Fibroblast of skin of left biceps (primary cell): ENCODE measurements around the gene ANKRD39.

Experiments
- DNase-seq, 2 experiments: peaks; one replicate each; pipeline ENCODE4 v3.0.0-alpha.2; 2013; ENCODE audit warnings: low read depth in 2 of 2

ANKRD39 gene

GRCh38 chr2:96887493-96888012 is 29.7 kb upstream of the ANKRD39 start:
- no peak for DNase-seq

DNA sequence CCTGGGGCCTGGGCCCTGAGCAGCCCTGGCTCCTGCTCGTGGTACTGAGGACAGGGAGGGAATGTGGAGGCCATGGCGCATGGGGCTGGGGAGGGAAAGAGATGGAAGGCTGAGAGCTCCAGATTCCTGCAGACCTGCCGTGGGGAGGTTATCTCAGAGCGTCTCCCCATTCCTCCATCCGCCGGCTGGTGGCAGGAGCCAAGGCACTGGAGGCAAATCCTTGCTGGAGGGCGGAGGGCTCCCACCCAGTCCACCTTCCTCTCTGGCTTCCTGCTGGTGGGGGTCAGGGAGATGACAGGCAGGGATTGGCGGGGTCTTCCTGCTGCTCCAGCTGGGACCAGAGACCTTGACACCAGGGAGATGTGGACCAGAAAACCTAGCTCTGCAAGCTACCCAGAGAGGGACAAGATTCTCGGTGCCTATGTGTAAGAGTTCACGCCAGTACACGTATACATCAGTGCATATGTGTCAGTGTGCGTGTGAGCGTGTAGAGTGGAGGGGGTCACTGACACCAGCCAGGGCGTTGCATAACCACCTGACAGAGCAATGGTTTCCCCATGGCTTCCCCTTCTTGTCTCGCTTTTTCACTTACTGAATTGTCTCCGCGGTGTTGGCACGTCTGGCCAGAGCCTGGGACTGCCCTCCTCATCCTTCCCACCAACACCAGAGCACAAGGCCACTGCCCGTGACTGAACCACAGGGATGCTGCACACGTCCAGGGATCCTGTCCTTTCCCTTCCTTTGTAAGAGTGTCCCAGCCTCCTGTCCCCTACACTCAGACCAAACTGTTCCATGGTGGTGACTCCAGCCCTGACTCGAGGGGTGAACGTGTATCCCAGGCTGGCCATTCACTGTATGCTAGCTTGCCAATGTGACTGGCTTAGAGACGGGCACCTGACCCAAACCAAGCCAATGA is 27.9 kb upstream of the ANKRD39 start:
- no peak for DNase-seq

DNA sequence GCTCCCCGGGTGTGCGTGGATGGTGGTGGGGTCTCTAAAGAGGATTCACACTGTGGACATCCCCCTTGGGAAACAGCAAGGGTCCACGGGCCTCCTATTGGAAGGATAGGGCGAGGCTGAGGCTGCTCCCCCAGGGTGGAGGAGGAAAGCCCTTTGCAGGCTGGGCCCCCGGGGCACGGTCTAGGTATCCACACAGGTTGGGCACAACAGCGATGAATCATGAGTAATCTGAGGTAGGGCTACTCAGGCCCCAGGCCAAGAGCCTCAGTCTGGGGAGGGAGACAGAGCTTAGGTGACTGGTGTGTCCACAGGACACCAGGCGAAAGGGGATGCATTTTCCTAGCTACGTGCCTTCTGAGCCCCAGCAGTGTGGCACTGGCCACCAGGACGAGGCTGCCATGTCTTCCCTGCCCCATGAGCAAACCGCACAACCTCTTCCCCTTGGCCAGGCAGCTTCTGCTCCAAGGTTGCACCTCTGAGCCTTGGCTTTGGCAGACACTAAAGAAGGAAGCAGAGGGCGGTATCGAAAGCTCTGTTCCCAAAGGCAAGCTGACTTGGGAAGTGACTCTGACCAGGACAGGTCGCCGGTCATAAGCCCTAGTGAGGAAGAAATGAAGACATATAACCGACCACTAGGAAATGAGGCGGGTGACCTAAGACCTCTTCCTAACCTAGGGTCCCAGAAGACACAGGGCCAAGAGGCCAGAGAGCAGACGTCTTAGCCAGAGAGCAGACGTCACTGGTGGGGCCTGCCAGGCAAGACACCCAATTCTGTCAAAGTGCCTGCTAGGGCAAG is 26.7 kb upstream of the ANKRD39 start:
- DNase-seq, result no peak

GRCh38 chr2:96883306-96883705 is 25.5 kb upstream of the ANKRD39 start:
- DNase-seq, result no peak

GRCh38 chr2:96882906-96883305 is 25.1 kb upstream of the ANKRD39 start:
- DNase-seq, result no peak

DNA sequence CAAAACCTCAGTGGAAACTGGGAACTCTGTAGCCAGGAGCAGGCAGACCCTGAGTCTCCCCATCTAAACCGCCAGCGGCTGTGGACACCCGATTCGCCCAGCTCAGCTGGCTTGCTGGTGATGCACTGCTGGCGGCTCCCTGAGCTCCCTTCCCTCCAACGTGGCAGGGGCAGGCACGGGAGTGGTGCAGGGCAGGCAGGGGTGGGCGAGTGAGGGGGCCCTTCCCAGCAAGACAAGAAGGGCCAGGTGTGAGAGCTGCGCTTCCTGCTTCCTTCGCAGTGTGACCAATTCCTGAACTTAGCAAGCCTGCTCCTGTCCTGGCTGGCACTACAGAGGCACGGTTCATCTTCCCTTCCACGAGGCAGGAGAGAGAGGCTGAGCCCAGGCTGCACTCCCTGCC is 24.4 kb upstream of the ANKRD39 start:
- no peak for DNase-seq

DNA sequence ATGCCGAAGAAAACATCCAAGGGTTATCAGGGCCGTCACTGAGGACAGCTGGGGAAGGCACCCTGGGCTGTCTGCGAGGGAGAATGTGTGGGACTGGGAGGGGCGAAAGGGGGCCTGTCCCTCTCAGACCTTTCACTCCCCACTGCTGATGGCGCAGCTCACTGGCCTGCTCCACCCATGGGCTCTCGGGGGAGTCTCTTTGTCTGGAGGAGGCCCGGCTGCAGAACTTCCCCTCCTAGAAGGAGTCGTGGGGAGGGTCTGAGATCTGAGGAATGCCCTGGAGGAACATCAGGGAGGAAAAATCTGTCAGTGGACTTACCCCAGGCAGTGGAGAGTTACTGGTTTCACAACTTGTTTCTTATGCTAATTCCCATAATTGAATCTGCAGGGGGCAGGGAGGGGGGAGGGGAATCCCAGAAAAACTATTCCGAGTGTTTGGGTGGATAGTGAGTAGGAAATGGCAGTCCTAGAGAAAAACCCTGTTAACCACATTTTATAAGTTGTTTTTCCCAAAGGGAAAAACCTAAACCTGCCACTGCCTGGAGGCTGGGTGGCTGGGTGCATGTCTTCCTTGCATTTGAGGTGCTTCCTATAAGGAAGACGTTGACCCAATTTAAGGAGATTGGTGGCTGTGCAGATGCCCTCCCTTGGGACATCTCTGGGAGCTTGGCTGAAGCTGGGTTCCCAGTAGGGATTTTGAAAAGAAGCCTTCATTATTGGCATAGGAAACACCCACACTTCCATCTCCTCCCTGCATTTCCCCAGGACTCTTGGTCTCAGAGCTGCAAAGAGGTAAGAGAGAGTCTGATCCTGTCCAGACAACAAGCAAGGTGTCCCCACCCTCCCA is 23.8 kb upstream of the ANKRD39 start:
- no peak for DNase-seq

DNA sequence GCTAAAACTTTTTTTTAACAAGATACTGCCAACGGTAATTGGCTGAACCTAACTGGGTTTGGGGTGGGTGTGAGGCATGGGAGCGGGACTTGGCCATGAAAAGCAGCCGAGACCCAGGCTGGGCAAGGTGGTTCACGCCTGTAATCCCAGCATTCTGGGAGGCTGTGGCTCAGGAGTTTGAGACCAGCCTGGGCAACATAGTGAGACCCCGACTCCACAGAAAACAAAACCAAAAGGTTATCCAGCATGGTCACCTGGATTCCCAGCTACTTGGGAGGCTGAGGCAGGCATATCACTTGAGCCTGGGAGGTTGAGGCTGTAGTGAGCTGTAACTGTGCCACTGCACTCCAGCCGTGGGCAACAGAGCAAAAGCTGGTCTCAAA is 23.1 kb upstream of the ANKRD39 start:
- no peak for DNase-seq

GRCh38 chr2:96879545-96880040 is 21.8 kb upstream of the ANKRD39 start:
- no peak for DNase-seq

DNA sequence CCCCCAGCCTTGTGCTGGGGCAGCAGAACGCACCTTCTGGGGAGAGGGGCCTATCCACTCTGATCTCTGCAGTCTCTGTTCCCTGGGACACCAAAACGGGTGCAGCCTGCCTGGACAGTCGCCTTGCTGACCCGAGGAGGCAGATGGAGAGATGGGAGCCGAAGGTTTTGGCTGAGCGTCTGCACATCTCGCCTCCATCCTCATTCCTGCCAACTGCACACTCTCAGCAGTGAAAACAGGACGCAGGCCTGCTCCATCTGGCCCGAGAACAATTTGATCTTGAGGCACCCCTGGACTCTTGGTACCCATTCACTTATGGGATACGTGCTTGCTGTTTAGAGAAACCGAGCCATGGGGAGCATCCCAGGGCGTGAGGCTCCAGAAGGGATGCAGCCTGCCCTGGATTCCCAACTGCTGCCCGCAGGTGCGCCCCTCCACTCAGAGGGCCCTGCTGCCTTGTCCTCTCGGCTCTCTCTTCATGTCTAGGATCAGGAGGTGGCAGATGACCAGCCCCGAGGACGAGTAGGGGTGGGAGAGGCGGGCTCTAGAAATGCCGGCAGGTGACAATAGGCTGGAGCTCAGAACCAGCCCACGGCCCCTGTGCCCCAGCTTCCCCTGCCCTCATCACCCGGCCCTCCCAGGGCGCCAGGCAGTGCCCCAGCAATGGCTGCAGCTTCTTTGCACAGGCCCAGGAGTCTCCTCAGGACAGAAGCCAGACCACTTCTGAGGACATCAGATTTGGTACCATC is 21.2 kb upstream of the ANKRD39 start:
- DNase-seq, result no peak

DNA sequence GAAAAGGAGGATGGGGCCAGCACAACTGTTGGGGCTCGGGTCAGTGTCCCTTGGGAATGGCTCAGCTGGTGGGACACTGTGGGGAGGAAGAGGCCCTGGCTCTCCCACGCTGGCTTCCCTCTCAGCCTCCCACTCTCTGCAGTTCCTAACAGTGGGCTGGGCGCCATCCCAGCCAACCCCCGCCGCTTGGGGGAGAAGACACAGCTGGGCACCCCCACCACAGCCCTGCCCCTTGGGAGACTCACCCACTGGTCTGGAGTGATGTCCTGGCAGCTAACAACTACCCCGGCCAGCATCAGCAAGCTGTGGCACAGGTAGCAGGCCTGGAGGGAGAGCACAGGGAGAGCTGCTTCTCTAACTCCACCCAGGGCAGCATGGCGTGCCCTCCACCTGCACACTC is 20.4 kb upstream of the ANKRD39 start:
- DNase-seq, result no peak

DNA sequence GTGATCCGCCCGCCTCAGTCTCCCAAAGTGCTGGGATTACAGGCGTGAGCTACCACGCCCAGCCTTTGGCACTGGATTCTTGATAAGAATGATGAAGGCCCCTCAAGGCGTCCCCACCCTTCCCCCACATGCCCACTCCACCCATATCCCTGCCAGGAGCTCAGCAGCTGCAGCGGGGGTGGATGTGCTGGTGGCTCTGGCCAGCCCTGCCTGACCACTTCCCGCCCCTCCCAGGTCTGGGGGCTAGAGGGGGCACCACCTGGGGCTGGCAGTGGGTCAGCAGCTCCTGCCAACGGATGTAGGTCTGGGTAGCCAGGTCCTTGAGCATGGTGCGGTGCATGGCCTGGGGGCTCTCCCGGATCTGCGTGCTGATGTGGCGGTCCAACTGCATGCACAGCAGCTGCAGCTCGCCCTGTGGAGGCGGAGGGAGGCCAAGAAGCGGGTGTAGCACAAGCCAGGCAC is 19.8 kb upstream of the ANKRD39 start:
- no peak for DNase-seq

DNA sequence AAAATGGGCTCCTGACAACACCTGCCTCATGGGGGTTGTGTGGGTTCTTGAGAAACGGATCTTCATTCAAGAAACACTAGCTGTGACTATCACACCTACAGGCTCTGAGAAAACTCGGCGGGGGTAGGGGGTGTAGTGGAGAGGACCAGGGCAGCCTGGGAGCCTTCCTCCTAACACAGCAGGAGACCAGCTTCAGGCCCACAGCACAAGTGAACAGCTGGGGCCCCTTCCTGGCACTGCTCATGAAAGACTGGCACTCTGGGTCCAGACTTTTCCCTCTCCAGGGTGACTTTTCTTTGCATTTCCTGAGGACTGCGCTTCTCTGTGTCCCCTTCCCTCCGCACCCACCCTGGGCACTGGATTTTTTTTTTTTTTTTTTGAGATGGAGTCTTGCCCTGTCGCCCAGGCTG is 19.2 kb upstream of the ANKRD39 start:
- DNase-seq, result no peak

DNA sequence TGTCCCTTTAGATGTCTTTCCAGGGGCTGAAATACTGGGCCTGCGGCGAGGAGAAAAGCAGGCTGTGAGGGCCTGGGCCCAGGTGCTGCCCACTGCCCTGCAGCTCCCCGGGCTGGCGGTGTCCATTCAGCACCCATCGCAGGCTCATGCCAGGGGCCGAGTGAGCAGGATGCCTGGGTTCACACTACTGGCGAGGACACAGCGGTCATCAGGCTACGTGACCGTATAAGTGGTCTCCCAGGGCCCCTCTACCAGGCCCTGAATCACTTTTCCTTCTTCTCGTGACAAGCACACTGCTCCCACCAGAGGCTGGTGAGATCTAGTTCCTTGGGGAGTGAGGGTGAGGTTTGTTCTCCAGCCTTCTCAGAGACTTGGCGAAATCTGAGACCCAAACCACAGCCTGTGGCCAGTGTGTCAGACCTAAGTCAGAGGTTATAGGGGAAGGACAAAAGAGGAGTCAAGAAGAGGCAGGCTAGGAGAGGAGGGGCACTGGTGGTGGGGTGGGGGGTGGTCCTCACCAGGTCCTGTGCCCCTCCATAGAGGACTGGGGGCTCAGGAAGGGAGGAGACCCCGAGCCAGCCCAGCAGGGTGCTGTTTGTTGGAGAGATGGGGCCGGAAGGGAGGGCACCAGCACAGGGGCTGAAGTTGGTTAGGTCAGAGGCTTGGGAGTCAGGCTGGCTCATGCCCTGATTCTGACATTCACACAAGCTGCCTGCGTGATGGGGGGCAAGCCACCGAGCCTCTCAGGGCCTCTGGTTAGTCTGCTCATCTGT is 18.6 kb upstream of the ANKRD39 start:
- no peak for DNase-seq

- no peak for DNase-seq
These were observed 17.9 kb upstream of the ANKRD39 start for GRCh38 chr2:96875498-96876268.

DNA sequence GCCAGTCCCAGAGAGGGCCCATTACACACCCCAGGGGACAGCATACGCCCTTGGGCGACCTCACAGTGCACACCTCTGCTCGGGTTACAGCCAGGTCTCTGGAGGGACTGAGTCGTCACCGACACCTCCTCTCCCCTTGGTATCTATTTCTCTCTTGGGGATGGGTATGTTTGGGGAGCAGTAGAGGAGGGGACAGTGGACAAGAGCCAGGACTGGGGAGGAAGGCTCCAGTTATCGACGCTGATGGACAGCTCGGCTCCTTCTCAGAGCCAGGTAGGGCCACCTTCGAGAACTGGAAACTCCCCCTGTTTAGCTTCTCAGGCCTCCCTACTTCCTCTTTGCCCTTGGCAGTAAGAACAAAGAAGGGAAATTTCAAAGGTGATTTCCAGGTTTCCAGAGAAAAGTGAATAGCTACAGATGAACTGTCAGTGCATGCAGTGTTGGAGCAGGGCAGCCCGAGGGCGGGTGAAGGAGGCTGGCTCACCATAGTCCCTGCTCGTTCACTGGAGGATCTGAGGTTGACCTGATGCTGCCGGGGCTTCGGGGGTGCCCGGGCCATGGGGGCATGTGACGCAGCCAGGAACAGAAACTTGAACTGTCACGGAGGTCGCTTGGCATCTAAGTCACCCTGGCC is 16.5 kb upstream of the ANKRD39 start:
- no peak for DNase-seq

GRCh38 chr2:96873651-96874096 is 15.9 kb upstream of the ANKRD39 start:
- DNase-seq, result no peak

GRCh38 chr2:96872591-96873349 is 15.0 kb upstream of the ANKRD39 start:
- DNase-seq, result no peak
